Lung (tissue), 16 donors: ENCODE measurements around the gene BCAN. TPM values are rescaled to one million over a fixed set of nuclear protein-coding genes. Genes with fewer than 3 reads are reported as not detected.

Source experiments
- ATAC-seq: fragments of 200-7000 bp; cut with Tn5 transposase; one replicate; pipeline ENCODE4 v1.9.1; 2020; ENCODE audit warnings: moderate number of reproducible peaks; ENCODE audit not compliant: insufficient read depth, low FRiP score
- DNase-seq, 3 donors: peaks; one replicate each; pipeline ENCODE4 v3.0.0-alpha.2; 2013 to 2017
- H3K27ac ChIP-seq, 2 donors: one replicate each; pipeline ENCODE4 v1.5.1; 2013; ENCODE audit warnings: mild to moderate bottlenecking in 2 of 2, moderate library complexity in 2 of 2, control low read depth in 1 of 2, inconsistent platforms in 1 of 2, low read depth in 1 of 2, low read length in 1 of 2
- H3K27me3 ChIP-seq, 3 donors: one replicate each; pipeline ENCODE4 v1.5.1; 2013; ENCODE audit warnings: low read length in 2 of 3; ENCODE audit not compliant: control insufficient read depth in 3 of 3, insufficient read depth in 3 of 3
- H3K36me3 ChIP-seq, 4 donors: one replicate each; pipeline ENCODE4 v1.5.1; 2013; ENCODE audit warnings: low read length in 4 of 4, mild to moderate bottlenecking in 1 of 4, moderate library complexity in 1 of 4; ENCODE audit not compliant: control insufficient read depth in 4 of 4, insufficient read depth in 4 of 4
- H3K4me1 ChIP-seq, 5 donors: one replicate each; pipeline ENCODE4 v1.5.1; 2013; ENCODE audit warnings: low read length in 5 of 5, mild to moderate bottlenecking in 2 of 5, moderate library complexity in 1 of 5; ENCODE audit not compliant: control insufficient read depth in 5 of 5, insufficient read depth in 5 of 5
- H3K4me3 ChIP-seq: one replicate; pipeline ENCODE4 v1.5.1; 2013; ENCODE audit warnings: mild to moderate bottlenecking, control low read depth, moderate library complexity
- H3K9ac ChIP-seq, 2 donors: one replicate each; pipeline ENCODE4 v1.5.1; 2013; ENCODE audit warnings: low read length in 2 of 2, control low read depth in 1 of 2; ENCODE audit not compliant: insufficient read depth in 1 of 2
- H3K9me3 ChIP-seq, 4 donors: one replicate each; pipeline ENCODE4 v1.5.1; 2013; ENCODE audit warnings: low read length in 3 of 4, mild to moderate bottlenecking in 1 of 4, moderate library complexity in 1 of 4; ENCODE audit not compliant: control insufficient read depth in 4 of 4, insufficient read depth in 3 of 4
- CTCF ChIP-seq: IDR thresholded peaks from 2 replicates; pipeline ENCODE4 v1.5.1; 2012; ENCODE audit warnings: mild to moderate bottlenecking; ENCODE audit errors: control extremely low read depth, extremely low read depth
- WGBS, 2 donors: extraction: QIAGEN DNeasy Blood & Tissue Kit; methylation state at CpG; one replicate each; pipeline ENCODE4 v1.1.7; 2013; 5-methylcytosine and 5-hydroxymethylcytosine counted together
- long read RNA-seq, 5 donors: transcript quantifications; one replicate each; lab custom pipeline, GENCODE V29; 2026
- polyA plus RNA-seq, 2 donors: library from polyadenylated mRNA; stranded (reverse); fragments of 200-250 nt; gene quantifications; one replicate each; pipeline ENCODE4 v1.2.1, GENCODE V29; 2013
- total RNA-seq, 2 donors: library from RNA; depleted of rRNA in 1 of 2; stranded (reverse); fragments of >200 nt in 1 of 2; gene quantifications; one replicate each; pipeline ENCODE4 v1.2.1, GENCODE V29; 2014 to 2021
- donor health status: control.
- donor health status: control.
- donor health status: Bipolar disorder and iron deficiency.
- donor health status: healthy.
- donor health status: DM: yes; HTN: yes; CAD: no.

The BCAN gene
- total RNA-seq (1 to 10 TPM in 1 of 2 donors, under 1 TPM in 1; 0.18 to 1.1 TPM), polyA plus RNA-seq (under 1 TPM; 0.05 to 0.06 TPM)
- long read RNA-seq, donor 1, result 0 reads
- long read RNA-seq, donor 2, result 0 reads
- long read RNA-seq, donor 3, result 0 reads
- long read RNA-seq, donor 4, result 0 reads
- long read RNA-seq, donor 5, result 0 reads

- Histone ChIP-seq H3K9me3 (no peaks in the 10 kb centered on the region), H3K9ac (no peak within 1 kb of the TSS), H3K27me3 (peaks cover 15 to 88% (median 62%) of the 10 kb centered on the region in 3 donors), H3K27ac (no peak within 1 kb of the TSS), H3K36me3 (no peaks in the 10 kb centered on the region), H3K4me3 (no peak within 1 kb of the TSS), H3K4me1 (peaks cover 0 to 8% (median 0%) of the 10 kb centered on the region in 5 donors)
- DNase-seq (peak; percentile 65 to 70 (median 68)), ATAC-seq (no peak)
- TF ChIP-seq CTCF, result no peak
- WGBS, 2 donors, result 1 to 2% methylated on average over 25 to 46 of the region's 46 CpGs
These were observed at the start of gene BCAN for GRCh38 chr1:156641761-156642264. BCAN (plus strand) TSS chr1:156642117; CDS start chr1:156646055, 3,938 bp downstream.

- TF ChIP-seq CTCF, result no peak
- peak overlapping the region; percentile 79 for H3K4me3 ChIP-seq
- 58 to 62% methylated on average over 16 of the region's 16 CpGs for WGBS, 2 donors
- H3K4me1 ChIP-seq, result peaks cover 0 to 12% (median 3%) of the 10 kb centered on the region in 5 donors
- no peak for ATAC-seq
- no peaks in the 10 kb centered on the region for H3K27me3 ChIP-seq
- peak overlapping the region; percentile 76 to 91 for H3K27ac ChIP-seq
- no peaks in the 10 kb centered on the region for H3K9me3 ChIP-seq
- no peak for DNase-seq
- H3K36me3 ChIP-seq, result peaks cover 0 to 26% (median 14%) of the 10 kb centered on the region in 4 donors
- peak overlapping the region; percentile 69 to 78 for H3K9ac ChIP-seq
These were observed 49.6 kb upstream of the BCAN start for GRCh38 chr1:156592158-156592909.

- H3K27me3 ChIP-seq, result no peaks in the 10 kb centered on the region
- H3K36me3 ChIP-seq, result peaks cover 3 to 30% (median 19%) of the 10 kb centered on the region in 4 donors
- no peak overlapping the region for H3K27ac ChIP-seq
- 83 to 84% methylated on average over 8 of the region's 8 CpGs for WGBS, 2 donors
- H3K9ac ChIP-seq, result no peak overlapping the region
- no peak overlapping the region for H3K4me3 ChIP-seq
- DNase-seq (no peak), ATAC-seq (no peak)
- TF ChIP-seq CTCF, result no peak
- peaks cover 0 to 12% (median 3%) of the 10 kb centered on the region in 5 donors for H3K4me1 ChIP-seq
- no peaks in the 10 kb centered on the region for H3K9me3 ChIP-seq
These were observed 48.8 kb upstream of the BCAN start for GRCh38 chr1:156592910-156593660.
